Stimulated activated CD4-positive, alpha-beta T cell treated with anti-CD3 and anti-CD28 coated beads, Interleukin-2, amount 100 ng/mL, for 24 hours (primary cell): Measurements from ENCODE around the gene FAM163B.
"Not testable (repeated sequence)": the region's sequence is repeated elsewhere in the genome, so short reads cannot be mapped to it uniquely, and the experiment has no call there.

Source experiments
- DNase-seq, 2 donors: peaks; one replicate each; pipeline ENCODE4 v3.0.0-alpha.2; 2020

FAM163B gene

GRCh38 chr9:133638711-133639110 lies 29.5 kb upstream of the FAM163B start:
- no peak for DNase-seq

- DNase-seq: no peak
Observed at GRCh38 chr9:133638076-133638475, 28.9 kb upstream of the FAM163B start.

GRCh38 chr9:133637451-133638055 lies 28.4 kb upstream of the FAM163B start:
- DNase-seq: no peak

- no peak for DNase-seq
Observed at GRCh38 chr9:133636902-133637301, 27.7 kb upstream of the FAM163B start.

- DNase-seq: no peak
Observed at GRCh38 chr9:133635533-133636531, 26.6 kb upstream of the FAM163B start, which contains the start of gene DBH. Gene DBH (plus strand): TSS chr9:133636363. CDS start chr9:133636372, 9 bp downstream.

- no peak for DNase-seq
Observed at GRCh38 chr9:133635098-133635497, 25.9 kb upstream of the FAM163B start.

- DNase-seq: no peak
Observed at GRCh38 chr9:133634081-133634691, 25.0 kb upstream of the FAM163B start.

GRCh38 chr9:133633681-133634080 lies 24.5 kb upstream of the FAM163B start:
- DNase-seq: no peak

GRCh38 chr9:133632806-133633680 lies 23.9 kb upstream of the FAM163B start:
- DNase-seq: no peak

GRCh38 chr9:133631111-133631510 lies 21.9 kb upstream of the FAM163B start:
- DNase-seq: no peak

GRCh38 chr9:133629221-133630110 lies 20.3 kb upstream of the FAM163B start:
- DNase-seq: no peak

- no peak for DNase-seq
Observed at GRCh38 chr9:133628766-133629165, 19.6 kb upstream of the FAM163B start.

- no peak for DNase-seq
Observed at GRCh38 chr9:133627341-133627740, 18.2 kb upstream of the FAM163B start.

- not testable (repeated sequence) for DNase-seq
Observed at GRCh38 chr9:133626008-133626407, 16.8 kb upstream of the FAM163B start.

- DNase-seq: no peak
Observed at GRCh38 chr9:133622555-133622954, 13.4 kb upstream of the FAM163B start.

- no peak for DNase-seq
Observed at GRCh38 chr9:133621725-133622267, 12.6 kb upstream of the FAM163B start.

GRCh38 chr9:133619791-133620190 lies 10.6 kb upstream of the FAM163B start:
- DNase-seq: peak; percentile 41 to 61

GRCh38 chr9:133618726-133619125 lies 9.5 kb upstream of the FAM163B start:
- no peak for DNase-seq

- no peak for DNase-seq
Observed at GRCh38 chr9:133616643-133617405, 7.6 kb upstream of the FAM163B start.

- no peak for DNase-seq
Observed at GRCh38 chr9:133615606-133616188, 6.5 kb upstream of the FAM163B start.
